Measurements from ENCODE around the gene KAZN.

KAZN gene

DNA sequence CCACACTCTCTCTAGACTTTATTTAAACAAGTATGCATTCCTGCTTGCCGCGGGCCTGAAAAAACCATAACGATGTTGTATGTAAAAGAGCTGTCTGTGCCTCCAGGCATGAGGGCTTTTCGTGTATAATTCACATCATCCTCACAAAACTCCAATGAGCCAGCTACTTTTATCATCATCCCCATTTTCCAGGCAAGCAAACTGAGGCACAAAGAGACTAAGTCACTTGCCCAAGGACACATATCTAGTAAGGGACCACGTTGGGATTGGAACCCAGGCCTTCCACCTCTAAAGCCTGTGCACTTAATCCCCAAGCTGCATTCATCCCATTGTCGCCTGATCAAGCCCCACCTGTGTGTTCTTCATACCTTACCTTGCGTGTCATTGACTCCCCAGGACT lies 226.9 kb downstream of the KAZN start:
- TF ChIP-seq, protein P1, sequence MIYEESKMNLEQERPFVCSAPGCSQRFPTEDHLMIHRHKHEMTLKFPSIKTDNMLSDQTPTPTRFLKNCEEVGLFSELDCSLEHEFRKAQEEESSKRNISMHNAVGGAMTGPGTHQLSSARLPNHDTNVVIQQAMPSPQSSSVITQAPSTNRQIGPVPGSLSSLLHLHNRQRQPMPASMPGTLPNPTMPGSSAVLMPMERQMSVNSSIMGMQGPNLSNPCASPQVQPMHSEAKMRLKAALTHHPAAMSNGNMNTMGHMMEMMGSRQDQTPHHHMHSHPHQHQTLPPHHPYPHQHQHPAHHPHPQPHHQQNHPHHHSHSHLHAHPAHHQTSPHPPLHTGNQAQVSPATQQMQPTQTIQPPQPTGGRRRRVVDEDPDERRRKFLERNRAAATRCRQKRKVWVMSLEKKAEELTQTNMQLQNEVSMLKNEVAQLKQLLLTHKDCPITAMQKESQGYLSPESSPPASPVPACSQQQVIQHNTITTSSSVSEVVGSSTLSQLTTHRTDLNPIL (CRISPR knock-in tag; IDR thresholded peaks at IDR 0.05; ENCODE audit: low read depth): no peak
- TF ChIP-seq, protein P2, sequence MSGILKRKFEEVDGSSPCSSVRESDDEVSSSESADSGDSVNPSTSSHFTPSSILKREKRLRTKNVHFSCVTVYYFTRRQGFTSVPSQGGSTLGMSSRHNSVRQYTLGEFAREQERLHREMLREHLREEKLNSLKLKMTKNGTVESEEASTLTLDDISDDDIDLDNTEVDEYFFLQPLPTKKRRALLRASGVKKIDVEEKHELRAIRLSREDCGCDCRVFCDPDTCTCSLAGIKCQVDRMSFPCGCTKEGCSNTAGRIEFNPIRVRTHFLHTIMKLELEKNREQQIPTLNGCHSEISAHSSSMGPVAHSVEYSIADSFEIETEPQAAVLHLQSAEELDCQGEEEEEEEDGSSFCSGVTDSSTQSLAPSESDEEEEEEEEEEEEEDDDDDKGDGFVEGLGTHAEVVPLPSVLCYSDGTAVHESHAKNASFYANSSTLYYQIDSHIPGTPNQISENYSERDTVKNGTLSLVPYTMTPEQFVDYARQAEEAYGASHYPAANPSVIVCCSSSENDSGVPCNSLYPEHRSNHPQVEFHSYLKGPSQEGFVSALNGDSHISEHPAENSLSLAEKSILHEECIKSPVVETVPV (CRISPR knock-in tag; IDR thresholded peaks at IDR 0.05): no peak
- no peak for TF ChIP-seq TCF4 (CRISPR knock-in tag; IDR thresholded peaks at IDR 0.05; ENCODE audit: borderline replicate concordance)
- TF ChIP-seq OSR1 (CRISPR knock-in tag; IDR thresholded peaks at IDR 0.05): no peak
- TF ChIP-seq ARNTL (CRISPR knock-in tag; IDR thresholded peaks at IDR 0.05; ENCODE audit: borderline replicate concordance, low read depth): no peak
- no peak for TF ChIP-seq GLIS3 (CRISPR knock-in tag; IDR thresholded peaks at IDR 0.05)
- TF ChIP-seq ISL1 (CRISPR knock-in tag; IDR thresholded peaks at IDR 0.05): no peak
- no peak for TF ChIP-seq SNAI2 (CRISPR knock-in tag; IDR thresholded peaks at IDR 0.05)
- TF ChIP-seq ZFP30 (CRISPR knock-in tag; IDR thresholded peaks at IDR 0.05): no peak
- TF ChIP-seq, protein P3, sequence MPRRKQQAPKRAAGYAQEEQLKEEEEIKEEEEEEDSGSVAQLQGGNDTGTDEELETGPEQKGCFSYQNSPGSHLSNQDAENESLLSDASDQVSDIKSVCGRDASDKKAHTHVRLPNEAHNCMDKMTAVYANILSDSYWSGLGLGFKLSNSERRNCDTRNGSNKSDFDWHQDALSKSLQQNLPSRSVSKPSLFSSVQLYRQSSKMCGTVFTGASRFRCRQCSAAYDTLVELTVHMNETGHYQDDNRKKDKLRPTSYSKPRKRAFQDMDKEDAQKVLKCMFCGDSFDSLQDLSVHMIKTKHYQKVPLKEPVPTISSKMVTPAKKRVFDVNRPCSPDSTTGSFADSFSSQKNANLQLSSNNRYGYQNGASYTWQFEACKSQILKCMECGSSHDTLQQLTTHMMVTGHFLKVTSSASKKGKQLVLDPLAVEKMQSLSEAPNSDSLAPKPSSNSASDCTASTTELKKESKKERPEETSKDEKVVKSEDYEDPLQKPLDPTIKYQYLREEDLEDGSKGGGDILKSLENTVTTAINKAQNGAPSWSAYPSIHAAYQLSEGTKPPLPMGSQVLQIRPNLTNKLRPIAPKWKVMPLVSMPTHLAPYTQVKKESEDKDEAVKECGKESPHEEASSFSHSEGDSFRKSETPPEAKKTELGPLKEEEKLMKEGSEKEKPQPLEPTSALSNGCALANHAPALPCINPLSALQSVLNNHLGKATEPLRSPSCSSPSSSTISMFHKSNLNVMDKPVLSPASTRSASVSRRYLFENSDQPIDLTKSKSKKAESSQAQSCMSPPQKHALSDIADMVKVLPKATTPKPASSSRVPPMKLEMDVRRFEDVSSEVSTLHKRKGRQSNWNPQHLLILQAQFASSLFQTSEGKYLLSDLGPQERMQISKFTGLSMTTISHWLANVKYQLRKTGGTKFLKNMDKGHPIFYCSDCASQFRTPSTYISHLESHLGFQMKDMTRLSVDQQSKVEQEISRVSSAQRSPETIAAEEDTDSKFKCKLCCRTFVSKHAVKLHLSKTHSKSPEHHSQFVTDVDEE (CRISPR knock-in tag; IDR thresholded peaks at IDR 0.05): no peak
- TF ChIP-seq PPARA (CRISPR knock-in tag; IDR thresholded peaks at IDR 0.05; ENCODE audit: borderline replicate concordance): no peak
- ATAC-seq: no peak

DNA sequence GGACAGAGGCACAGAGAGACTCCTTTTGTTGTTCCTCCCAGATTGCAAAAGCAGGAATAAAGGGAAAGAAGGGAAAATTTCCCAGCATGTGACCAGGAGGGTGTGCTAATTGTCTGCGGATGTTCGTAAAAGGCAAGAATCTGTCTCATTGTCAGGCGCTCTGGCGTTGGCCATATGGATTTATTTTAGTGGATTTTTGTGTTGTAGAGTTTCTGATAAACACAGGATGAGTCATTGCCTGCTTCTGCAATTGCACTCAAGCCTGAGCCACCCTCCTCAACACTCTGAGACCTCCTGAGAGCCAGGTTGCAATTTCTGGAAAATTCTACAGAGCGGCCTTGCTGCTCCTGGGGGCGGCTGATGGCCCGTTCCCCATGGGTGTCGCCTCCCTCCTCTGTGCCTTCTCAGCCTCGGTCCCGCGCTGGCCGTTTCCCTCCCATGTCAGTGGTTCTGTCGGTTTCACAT lies 227.7 kb downstream of the KAZN start:
- TF ChIP-seq ESRRG (CRISPR knock-in tag; IDR thresholded peaks at IDR 0.05): no peak
- TF ChIP-seq ISL1 (CRISPR knock-in tag; IDR thresholded peaks at IDR 0.05): no peak
- no peak for TF ChIP-seq ZNF8 (CRISPR knock-in tag; IDR thresholded peaks at IDR 0.05)
- TF ChIP-seq, protein P3 (CRISPR knock-in tag; IDR thresholded peaks at IDR 0.05): no peak
- TF ChIP-seq ZFP30 (CRISPR knock-in tag; IDR thresholded peaks at IDR 0.05): no peak
- TF ChIP-seq, protein P4, sequence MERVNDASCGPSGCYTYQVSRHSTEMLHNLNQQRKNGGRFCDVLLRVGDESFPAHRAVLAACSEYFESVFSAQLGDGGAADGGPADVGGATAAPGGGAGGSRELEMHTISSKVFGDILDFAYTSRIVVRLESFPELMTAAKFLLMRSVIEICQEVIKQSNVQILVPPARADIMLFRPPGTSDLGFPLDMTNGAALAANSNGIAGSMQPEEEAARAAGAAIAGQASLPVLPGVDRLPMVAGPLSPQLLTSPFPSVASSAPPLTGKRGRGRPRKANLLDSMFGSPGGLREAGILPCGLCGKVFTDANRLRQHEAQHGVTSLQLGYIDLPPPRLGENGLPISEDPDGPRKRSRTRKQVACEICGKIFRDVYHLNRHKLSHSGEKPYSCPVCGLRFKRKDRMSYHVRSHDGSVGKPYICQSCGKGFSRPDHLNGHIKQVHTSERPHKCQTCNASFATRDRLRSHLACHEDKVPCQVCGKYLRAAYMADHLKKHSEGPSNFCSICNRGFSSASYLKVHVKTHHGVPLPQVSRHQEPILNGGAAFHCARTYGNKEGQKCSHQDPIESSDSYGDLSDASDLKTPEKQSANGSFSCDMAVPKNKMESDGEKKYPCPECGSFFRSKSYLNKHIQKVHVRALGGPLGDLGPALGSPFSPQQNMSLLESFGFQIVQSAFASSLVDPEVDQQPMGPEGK (CRISPR knock-in tag; IDR thresholded peaks at IDR 0.05; ENCODE audit: borderline replicate concordance): no peak
- TF ChIP-seq TCF4 (CRISPR knock-in tag; IDR thresholded peaks at IDR 0.05; ENCODE audit: borderline replicate concordance): no peak
- no peak for TF ChIP-seq ZNF70 (CRISPR knock-in tag; IDR thresholded peaks at IDR 0.05)
- no peak for ATAC-seq

DNA sequence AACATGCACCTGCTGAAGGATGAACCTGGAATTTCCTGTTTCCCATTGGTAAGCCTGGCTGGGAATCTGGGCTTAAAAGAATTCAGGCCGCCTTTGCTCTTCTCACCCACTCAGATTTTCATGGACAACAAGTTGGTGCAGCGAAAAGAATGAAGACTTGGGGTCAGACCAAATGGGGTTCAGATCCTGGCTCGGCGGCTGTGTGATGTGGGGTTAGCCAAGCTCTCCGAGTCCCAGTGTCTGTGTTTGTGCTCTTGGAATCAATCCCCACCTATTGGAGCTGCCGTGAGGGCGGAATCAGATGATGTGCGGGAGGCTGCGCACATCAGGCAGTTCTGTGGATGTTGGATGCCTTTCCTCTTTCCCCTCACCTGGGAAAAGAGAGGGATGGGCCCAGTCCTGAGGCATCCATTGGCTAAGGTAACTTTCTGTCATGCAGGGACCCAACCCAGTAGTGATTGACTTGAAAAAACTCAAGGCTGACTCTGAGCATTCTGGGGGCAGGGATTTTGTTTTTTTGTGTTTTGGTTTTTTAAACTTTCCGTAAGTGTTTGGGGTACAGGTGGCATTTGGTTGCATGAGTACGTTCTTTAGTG lies 228.3 kb downstream of the KAZN start:
- TF ChIP-seq ARNTL (CRISPR knock-in tag; IDR thresholded peaks at IDR 0.05; ENCODE audit: borderline replicate concordance, low read depth) (no peak), ZNF565 (CRISPR knock-in tag; conservative IDR thresholded peaks at IDR 0.05; ENCODE audit: low read depth) (no peak), BACH2 (CRISPR knock-in tag; IDR thresholded peaks at IDR 0.05; ENCODE audit: borderline replicate concordance) (no peak)
- TF ChIP-seq, protein P3 (CRISPR knock-in tag; IDR thresholded peaks at IDR 0.05): no peak
- TF ChIP-seq, protein P5, sequence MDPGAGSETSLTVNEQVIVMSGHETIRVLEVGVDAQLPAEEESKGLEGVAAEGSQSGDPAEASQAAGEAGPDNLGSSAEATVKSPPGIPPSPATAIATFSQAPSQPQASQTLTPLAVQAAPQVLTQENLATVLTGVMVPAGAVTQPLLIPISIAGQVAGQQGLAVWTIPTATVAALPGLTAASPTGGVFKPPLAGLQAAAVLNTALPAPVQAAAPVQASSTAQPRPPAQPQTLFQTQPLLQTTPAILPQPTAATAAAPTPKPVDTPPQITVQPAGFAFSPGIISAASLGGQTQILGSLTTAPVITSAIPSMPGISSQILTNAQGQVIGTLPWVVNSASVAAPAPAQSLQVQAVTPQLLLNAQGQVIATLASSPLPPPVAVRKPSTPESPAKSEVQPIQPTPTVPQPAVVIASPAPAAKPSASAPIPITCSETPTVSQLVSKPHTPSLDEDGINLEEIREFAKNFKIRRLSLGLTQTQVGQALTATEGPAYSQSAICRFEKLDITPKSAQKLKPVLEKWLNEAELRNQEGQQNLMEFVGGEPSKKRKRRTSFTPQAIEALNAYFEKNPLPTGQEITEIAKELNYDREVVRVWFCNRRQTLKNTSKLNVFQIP (CRISPR knock-in tag; IDR thresholded peaks at IDR 0.05; ENCODE audit: borderline replicate concordance, low read depth): no peak
- ATAC-seq: no peak
